ENCODE results near the gene SLF2. TPM values are rescaled to one million over a fixed set of nuclear protein-coding genes. Genes with fewer than 3 reads are reported as not detected.
A peak's percentile ranks its signal among the peaks of the same experiment; 100 is the strongest.

Gene SLF2
- 10 to 100 TPM in 3 of 6 donors, 1 to 10 TPM in 3; 5.8 to 17.0 (median 10.7) TPM for polyA plus RNA-seq (ENCODE audit: low read depth in 6 of 6)

- Mint-ChIP-seq H3K9me3 (no peaks in the 10 kb centered on the region), H3K36me3 (peaks cover 6 to 9% of the 10 kb centered on the region in 2 donors), H3K27me3 (no peaks in the 10 kb centered on the region), H3K4me3 (peak within 1 kb of the TSS; percentile 94 to 100 (median 100)), H3K4me1 (peaks cover 22 to 41% (median 31%) of the 10 kb centered on the region in 3 donors), H3K27ac (peak within 1 kb of the TSS; percentile 86 to 98 (median 96))
- DNase-seq (peak; percentile 96), ATAC-seq (ENCODE audit: low read depth in 2 of 2) (peak; percentile 92 to 94)
These were observed at the start of gene SLF2 for GRCh38 chr10:100912605-100913469. TSS of gene SLF2 (plus strand) at chr10:100912963. CDS start at chr10:100913111, 148 bp downstream.

DNA sequence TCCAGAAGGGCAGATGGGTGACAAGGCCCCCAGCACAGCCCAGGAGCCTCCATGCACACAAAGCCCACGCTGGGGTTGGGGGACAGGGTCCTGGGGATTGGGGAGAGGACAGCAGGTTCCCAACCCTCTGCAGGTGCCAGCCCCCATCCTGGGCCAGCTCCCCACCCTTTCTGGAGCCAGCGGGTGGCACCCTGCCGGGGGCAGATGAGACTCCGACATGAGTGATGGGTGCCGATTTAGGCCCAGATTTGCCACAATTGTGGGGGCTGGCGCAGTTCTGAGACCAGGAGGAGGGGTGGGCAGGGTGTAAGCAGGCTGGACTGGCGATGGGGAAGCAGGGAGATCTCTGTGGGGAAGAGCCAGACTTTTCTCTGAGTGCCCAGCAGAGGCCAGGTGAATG lies 49.3 kb upstream of the SLF2 start:
- no peak overlapping the region for H3K27ac Mint-ChIP-seq
- peaks cover 4 to 10% (median 8%) of the 10 kb centered on the region in 3 donors for H3K4me1 Mint-ChIP-seq
- no peaks in the 10 kb centered on the region for H3K36me3 Mint-ChIP-seq
- ATAC-seq (ENCODE audit: low read depth in 2 of 2) (no peak), DNase-seq (no peak)
- no peak overlapping the region for H3K4me3 Mint-ChIP-seq
- H3K27me3 Mint-ChIP-seq: peaks cover 39 to 86% (median 77%) of the 10 kb centered on the region in 3 donors
- H3K9me3 Mint-ChIP-seq: no peaks in the 10 kb centered on the region

DNA sequence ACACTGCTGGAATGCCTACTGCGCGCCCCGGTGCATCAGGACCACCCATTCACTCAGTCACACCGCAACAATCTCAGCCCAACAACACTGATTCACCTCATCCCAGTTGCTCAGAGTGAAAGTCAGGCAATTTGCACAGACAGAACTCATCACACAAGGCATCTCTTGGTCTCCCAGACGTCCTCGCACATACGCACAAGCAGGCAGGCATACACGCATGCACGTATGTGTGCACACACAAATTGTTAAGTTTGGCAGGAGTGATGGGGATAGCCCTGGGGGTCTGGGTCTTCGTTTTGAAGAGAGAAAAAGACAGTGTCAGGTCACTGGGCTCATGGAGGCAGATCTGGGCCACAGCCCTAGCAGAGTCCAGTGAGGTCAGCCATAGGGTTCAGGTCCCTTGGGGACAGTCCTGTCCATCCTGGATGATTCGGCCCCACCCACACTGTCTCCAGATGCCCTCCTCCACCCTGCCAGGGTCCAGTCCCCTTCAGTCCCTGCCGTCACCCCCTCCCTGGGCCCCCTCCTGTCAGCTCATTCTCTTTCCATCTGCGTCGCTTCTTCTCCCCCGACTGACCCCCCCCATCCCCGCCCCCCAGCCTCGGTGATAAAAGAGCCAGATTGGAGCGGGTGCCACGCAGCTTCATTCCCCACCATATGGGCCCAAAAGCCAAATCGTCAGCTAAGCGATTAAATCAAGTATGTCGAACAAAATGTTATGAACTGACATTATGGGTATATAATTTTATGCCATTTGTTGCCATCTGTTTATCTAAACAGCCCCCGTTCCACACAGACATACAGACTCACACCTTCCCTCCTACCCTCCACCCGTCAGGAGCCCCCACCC lies 48.5 kb upstream of the SLF2 start:
- no peaks in the 10 kb centered on the region for H3K9me3 Mint-ChIP-seq
- H3K36me3 Mint-ChIP-seq: no peaks in the 10 kb centered on the region
- H3K4me1 Mint-ChIP-seq: peaks cover 4 to 10% (median 8%) of the 10 kb centered on the region in 3 donors
- H3K4me3 Mint-ChIP-seq: no peak overlapping the region
- DNase-seq (no peak), ATAC-seq (ENCODE audit: low read depth in 2 of 2) (no peak)
- H3K27ac Mint-ChIP-seq: no peak overlapping the region
- peaks cover 33 to 78% (median 69%) of the 10 kb centered on the region in 3 donors for H3K27me3 Mint-ChIP-seq

DNA sequence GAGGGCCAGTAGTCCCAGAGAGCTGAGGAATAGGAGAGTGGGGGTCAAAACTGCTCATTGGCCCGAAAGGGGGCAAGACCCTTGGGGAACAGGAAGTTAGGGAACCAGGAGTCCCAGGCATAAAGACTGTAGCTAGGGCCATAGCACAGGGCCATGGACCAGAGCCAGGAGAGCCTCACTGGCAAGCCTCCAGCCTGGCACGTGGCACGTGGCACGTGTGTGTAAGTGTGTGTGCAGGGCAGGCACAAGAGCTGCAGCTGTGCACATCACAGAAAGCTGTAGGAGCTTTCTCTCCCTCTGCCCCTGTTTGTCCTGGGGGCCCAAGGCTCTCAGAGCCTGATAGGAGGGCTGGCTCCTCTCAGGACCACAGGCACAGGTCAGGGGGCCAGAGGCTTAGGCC lies 47.8 kb upstream of the SLF2 start:
- Mint-ChIP-seq H3K36me3 (no peaks in the 10 kb centered on the region), H3K27me3 (peaks cover 32 to 71% (median 70%) of the 10 kb centered on the region in 3 donors)

DNA sequence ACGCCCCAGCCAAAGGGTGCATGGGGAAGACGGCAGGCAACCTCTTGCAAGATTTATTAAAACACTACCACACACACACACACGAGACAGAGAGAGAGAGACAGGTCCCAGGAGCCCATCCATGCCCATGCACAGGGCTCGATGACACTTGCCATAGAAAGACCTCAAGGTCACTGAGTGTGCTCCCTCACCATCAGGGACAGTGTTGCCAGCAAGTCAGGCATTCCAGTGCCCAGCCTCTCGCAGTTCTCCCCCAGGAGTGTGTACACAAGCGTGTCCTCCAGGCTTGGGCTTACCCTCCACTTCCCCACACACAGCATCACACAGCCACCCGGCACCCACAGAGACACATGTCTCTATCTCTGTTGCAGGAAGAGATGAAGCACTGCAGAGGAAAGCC lies 46.8 kb upstream of the SLF2 start:
- no peaks in the 10 kb centered on the region for H3K36me3 Mint-ChIP-seq
- H3K27me3 Mint-ChIP-seq: peaks cover 32 to 66% (median 64%) of the 10 kb centered on the region in 3 donors
- no peak for DNase-seq

More for the DNA sequence above, 47.8 kb upstream of the SLF2 start:
- H3K4me3 Mint-ChIP-seq: no peak overlapping the region
- H3K27ac Mint-ChIP-seq: no peak overlapping the region
- peaks cover 4 to 10% (median 8%) of the 10 kb centered on the region in 3 donors for H3K4me1 Mint-ChIP-seq
- no peak for ATAC-seq (ENCODE audit: low read depth in 2 of 2)
- H3K9me3 Mint-ChIP-seq: no peaks in the 10 kb centered on the region
- no peak for DNase-seq

DNA sequence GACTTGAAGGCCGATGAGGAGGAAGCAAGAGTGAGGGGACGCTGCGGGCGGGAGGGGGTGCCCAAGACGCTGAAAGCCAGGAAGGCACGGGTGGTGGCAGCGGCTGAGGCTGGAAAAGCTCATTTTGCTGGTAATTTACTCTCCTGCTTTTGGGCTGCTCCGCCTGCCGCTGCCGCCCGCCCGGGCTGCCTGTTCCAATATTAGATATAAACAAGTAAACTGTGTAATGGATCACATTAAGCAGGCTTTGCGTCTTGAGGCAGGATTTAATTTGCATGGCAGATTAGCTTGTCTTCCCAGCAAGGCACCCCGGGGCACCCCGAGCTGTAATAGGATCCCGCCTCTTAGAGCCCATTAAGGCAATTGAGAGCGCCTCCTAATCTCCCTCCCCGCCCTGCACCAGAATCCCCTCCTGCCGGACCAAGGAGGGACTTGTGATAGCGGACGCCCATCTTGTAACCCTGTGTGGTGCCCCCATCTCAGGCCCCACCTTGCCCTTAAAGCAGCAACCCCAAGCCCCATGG lies 46.1 kb upstream of the SLF2 start:
- Mint-ChIP-seq H3K9me3 (no peaks in the 10 kb centered on the region), H3K4me3 (no peak overlapping the region), H3K27me3 (peaks cover 26 to 63% (median 60%) of the 10 kb centered on the region in 3 donors), H3K27ac (peak overlapping the region in 1 of 6 donors; percentile 92), H3K36me3 (no peaks in the 10 kb centered on the region), H3K4me1 (peaks cover 4 to 10% (median 8%) of the 10 kb centered on the region in 3 donors)
- DNase-seq (no peak), ATAC-seq (ENCODE audit: low read depth in 2 of 2) (no peak)

More for the DNA sequence above, 46.8 kb upstream of the SLF2 start:
- Mint-ChIP-seq H3K9me3 (no peaks in the 10 kb centered on the region), H3K4me3 (no peak overlapping the region), H3K27ac (peak overlapping the region in 1 of 6 donors; percentile 92), H3K4me1 (peaks cover 4 to 10% (median 8%) of the 10 kb centered on the region in 3 donors)
- no peak for ATAC-seq (ENCODE audit: low read depth in 2 of 2)

DNA sequence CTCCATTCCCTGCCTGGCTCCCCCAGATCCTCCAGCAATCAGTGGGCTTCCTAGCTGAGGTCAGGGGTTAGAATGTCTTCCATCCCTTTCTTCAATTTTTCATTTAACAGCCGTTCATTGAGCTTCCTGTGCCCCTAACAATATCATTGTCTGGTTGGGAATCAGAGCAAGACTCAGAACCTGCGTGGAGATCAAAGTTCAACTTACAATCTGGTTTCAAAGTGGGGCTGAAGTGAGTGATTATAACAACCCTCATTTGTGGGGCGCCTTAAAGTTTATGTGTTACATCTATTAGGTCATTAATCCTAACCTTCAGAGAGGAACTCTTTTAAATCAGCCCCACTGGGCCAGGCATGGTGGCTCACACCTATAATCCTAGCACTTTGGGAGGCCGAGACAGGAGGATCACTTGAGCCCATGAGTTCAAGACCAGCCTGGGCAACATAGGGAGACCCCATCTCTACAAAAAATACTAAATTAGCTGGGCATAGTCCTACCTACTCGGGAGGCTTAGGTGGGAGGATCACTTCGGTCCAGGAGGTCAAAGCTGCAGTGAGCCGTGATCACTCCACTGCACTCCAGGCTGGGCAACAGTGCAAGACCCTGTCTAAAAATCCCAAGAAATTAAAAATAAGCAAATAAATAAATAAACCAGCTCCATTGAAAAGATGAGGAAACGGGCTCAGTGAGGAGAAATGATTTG lies 45.4 kb upstream of the SLF2 start:
- Mint-ChIP-seq H3K27ac (no peak overlapping the region), H3K27me3 (peaks cover 25 to 57% (median 52%) of the 10 kb centered on the region in 3 donors), H3K4me1 (peaks cover 4 to 10% (median 8%) of the 10 kb centered on the region in 3 donors), H3K36me3 (no peaks in the 10 kb centered on the region), H3K4me3 (no peak overlapping the region), H3K9me3 (no peaks in the 10 kb centered on the region)
- no peak for DNase-seq
- ATAC-seq (ENCODE audit: low read depth in 2 of 2): no peak

- Mint-ChIP-seq H3K4me1 (peaks cover 4 to 10% (median 8%) of the 10 kb centered on the region in 3 donors), H3K27ac (no peak overlapping the region), H3K27me3 (peaks cover 25 to 55% (median 49%) of the 10 kb centered on the region in 3 donors), H3K4me3 (no peak overlapping the region), H3K36me3 (no peaks in the 10 kb centered on the region), H3K9me3 (no peaks in the 10 kb centered on the region)
- no peak for ATAC-seq (ENCODE audit: low read depth in 2 of 2)
- DNase-seq: no peak
These were observed 44.4 kb upstream of the SLF2 start for GRCh38 chr10:100868382-100868781.

DNA sequence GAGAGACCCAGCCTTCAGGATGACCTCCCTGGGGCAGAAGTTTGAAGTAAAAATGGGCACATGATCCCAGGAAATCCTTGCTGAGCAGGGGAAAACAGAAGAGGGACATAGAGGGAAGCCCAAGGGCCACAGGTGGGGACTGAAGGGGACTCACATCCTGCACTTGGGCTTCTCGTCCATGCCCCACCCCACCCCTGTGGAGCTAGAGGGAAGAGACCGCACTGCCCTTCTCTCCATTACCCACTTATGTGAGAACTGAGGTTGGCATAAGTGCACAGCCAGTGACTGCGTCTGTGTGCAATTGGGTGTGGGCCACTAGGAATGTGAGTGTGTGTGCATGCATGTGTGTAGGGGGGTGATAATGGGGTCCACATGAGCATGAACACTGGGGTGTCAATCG lies 43.4 kb upstream of the SLF2 start:
- no peak overlapping the region for H3K27ac Mint-ChIP-seq
- H3K27me3 Mint-ChIP-seq: peaks cover 23 to 50% (median 45%) of the 10 kb centered on the region in 3 donors
- ATAC-seq (ENCODE audit: low read depth in 2 of 2): no peak
- H3K4me3 Mint-ChIP-seq: no peak overlapping the region
- H3K36me3 Mint-ChIP-seq: no peaks in the 10 kb centered on the region
- no peak for DNase-seq
- H3K4me1 Mint-ChIP-seq: peaks cover 4 to 10% (median 8%) of the 10 kb centered on the region in 3 donors
- H3K9me3 Mint-ChIP-seq: no peaks in the 10 kb centered on the region

- Mint-ChIP-seq H3K27ac (no peak overlapping the region), H3K9me3 (peaks cover 0 to 2% (median 0%) of the 10 kb centered on the region in 7 donors)
These were observed 40.5 kb upstream of the SLF2 start for GRCh38 chr10:100872034-100872791.

GRCh38 chr10:100873146-100873826 lies 39.5 kb upstream of the SLF2 start:
- peaks cover 25 to 53% (median 38%) of the 10 kb centered on the region in 3 donors for H3K27me3 Mint-ChIP-seq
- no peaks in the 10 kb centered on the region for H3K4me1 Mint-ChIP-seq
- DNase-seq (no peak), ATAC-seq (ENCODE audit: low read depth in 2 of 2) (no peak)
- H3K9me3 Mint-ChIP-seq: peaks cover 0 to 2% (median 0%) of the 10 kb centered on the region in 7 donors
- peak overlapping the region in 1 of 8 donors; percentile 33 for H3K4me3 Mint-ChIP-seq
- H3K27ac Mint-ChIP-seq: no peak overlapping the region
- no peaks in the 10 kb centered on the region for H3K36me3 Mint-ChIP-seq

More at GRCh38 chr10:100872034-100872791, 40.5 kb upstream of the SLF2 start:
- Mint-ChIP-seq H3K36me3 (no peaks in the 10 kb centered on the region), H3K4me3 (no peak overlapping the region), H3K27me3 (peaks cover 20 to 45% (median 31%) of the 10 kb centered on the region in 3 donors), H3K4me1 (peaks cover 0 to 1% (median under 1%) of the 10 kb centered on the region in 3 donors)
- DNase-seq (peak; percentile 47), ATAC-seq (ENCODE audit: low read depth in 2 of 2) (peak; percentile 74 to 75)
